ENCODE measurements around the gene PALM.

PALM gene

GRCh38 chr19:687569-688166, 21.1 kb upstream of the PALM start:
- in situ Hi-C loops (cut with MboI; ENCODE audit: low pct_unique_long_range_greater_than_20kb, low sequenced_read_pairs, unreplicated experiment), result no loop called here
- DNase-seq (ENCODE audit: low spot score), result no peak
- TF ChIP-seq CTCF (IDR thresholded peaks at IDR 0.05; ENCODE audit: extremely low read depth, insufficient read depth, missing control alignments), result no peak

- no peak for DNase-seq (ENCODE audit: low spot score)
- TF ChIP-seq CTCF (IDR thresholded peaks at IDR 0.05; ENCODE audit: extremely low read depth, insufficient read depth, missing control alignments), result no peak
- in situ Hi-C loops (cut with MboI; ENCODE audit: low pct_unique_long_range_greater_than_20kb, low sequenced_read_pairs, unreplicated experiment), result no loop called here
Measured at GRCh38 chr19:688214-688613, 20.5 kb upstream of the PALM start.

GRCh38 chr19:688992-689391, 19.7 kb upstream of the PALM start:
- DNase-seq (ENCODE audit: low spot score), result no peak

GRCh38 chr19:690203-690602, 18.5 kb upstream of the PALM start:
- no peak for DNase-seq (ENCODE audit: low spot score)
- TF ChIP-seq CTCF (IDR thresholded peaks at IDR 0.05; ENCODE audit: extremely low read depth, insufficient read depth, missing control alignments), result no peak
- in situ Hi-C loops (cut with MboI; ENCODE audit: low pct_unique_long_range_greater_than_20kb, low sequenced_read_pairs, unreplicated experiment), result no loop called here

More at GRCh38 chr19:688992-689391, 19.7 kb upstream of the PALM start:
- no peak for TF ChIP-seq CTCF (IDR thresholded peaks at IDR 0.05; ENCODE audit: extremely low read depth, insufficient read depth, missing control alignments)
- in situ Hi-C loops (cut with MboI; ENCODE audit: low pct_unique_long_range_greater_than_20kb, low sequenced_read_pairs, unreplicated experiment), result no loop called here

- no peak for DNase-seq (ENCODE audit: low spot score)
- in situ Hi-C loops (cut with MboI; ENCODE audit: low pct_unique_long_range_greater_than_20kb, low sequenced_read_pairs, unreplicated experiment), result no loop called here
Measured at GRCh38 chr19:694481-695351, 14.0 kb upstream of the PALM start.

More at GRCh38 chr19:694481-695351, 14.0 kb upstream of the PALM start:
- no peak for TF ChIP-seq CTCF (IDR thresholded peaks at IDR 0.05; ENCODE audit: extremely low read depth, insufficient read depth, missing control alignments)

All from GM13977 (cell line).